Pancreas (tissue), 10 donors: Measurements from ENCODE around the gene FUT6. TPM values are rescaled to one million over a fixed set of nuclear protein-coding genes. Genes with fewer than 3 reads are reported as not detected.
"Not testable (repeated sequence)": the region's sequence is repeated elsewhere in the genome, so short reads cannot be mapped to it uniquely, and the experiment has no call there.

Source experiments
- ATAC-seq, 4 donors: fragments of 200-7000 bp; cut with Tn5 transposase; one replicate each; pipeline versions ENCODE4 v1.8.0 to v1.9.1; 2020; ENCODE audit warnings: mild to moderate bottlenecking in 4 of 4, moderate library complexity in 4 of 4
- DNase-seq, 6 donors: peaks; one replicate each; pipeline ENCODE4 v3.0.0-alpha.2; 2020
- FAIRE-seq: peaks from 2 replicates; lab custom pipeline; 2012; peaks lifted over from hg19 to GRCh38; lab: Jason Lieb, UNC
- H3K27ac ChIP-seq, 4 donors: fragments of 200-600 bp; sonication (generic); 1 replicate in 3 of 4; 2 replicates in 1 of 4; pipeline versions ENCODE4 v1.5.0 to v1.8.0; 2020
- H3K27me3 ChIP-seq, 4 donors: fragments of 200-600 bp; one replicate each; pipeline ENCODE4 v1.8.0; 2021
- H3K36me3 ChIP-seq, 3 donors: fragments of 200-600 bp; sonication (generic) in 1 of 3; one replicate each; pipeline versions ENCODE4 v1.5.0 to v1.8.0; 2020 to 2021
- H3K4me1 ChIP-seq, 3 donors: fragments of 200-600 bp; one replicate each; pipeline ENCODE4 v1.8.0; 2021
- H3K4me3 ChIP-seq, 4 donors: fragments of 200-600 bp; sonication (generic) in 2 of 4; one replicate each; pipeline versions ENCODE4 v1.5.0 to v1.8.0; 2020 to 2021
- H3K9me3 ChIP-seq, 4 donors: fragments of 200-600 bp; one replicate each; pipeline ENCODE4 v1.8.0; 2021
- CTCF ChIP-seq, 4 donors: fragments of 200-600 bp; sonication (generic) in 3 of 4; IDR thresholded peaks; one replicate each; pipeline versions ENCODE4 v1.5.0 to v1.8.0; 2021; ENCODE audit warnings: antibody characterized with exemption in 4 of 4
- WGBS, 2 donors: extraction: QIAGEN DNeasy Blood & Tissue Kit; methylation state at CpG; one replicate each; pipeline ENCODE4 v1.1.7; 2013; 5-methylcytosine and 5-hydroxymethylcytosine counted together
- intact Hi-C, 3 donors: fragments of 100-400 bp; cut with DNase I; formaldehyde crosslinking; loops; one replicate each; pipeline versions ENCODE4 v1.11.1 to v1.14.2; 2022
- polyA plus RNA-seq, 2 donors: library from polyadenylated mRNA; stranded (reverse); fragments of 200-250 nt; gene quantifications; one replicate each; pipeline ENCODE4 v1.2.3, GENCODE V29; 2013
- total RNA-seq, 6 donors: library from RNA; stranded (reverse); fragmentation: NEBNext Ultra II Directional in 4 of 6; extraction: Animal tissue kit (Norgen Biotek cat#: 25700) in 4 of 6; gene quantifications; one replicate each; pipeline versions ENCODE4 v1.2.1 to v1.2.4, GENCODE V29; 2021 to 2023
- donor health status: healthy with polysubstance abuse.
- donor health status: DM: no; HTN: no; CAD: no; lungs with moderate emphysema.
- donor health status: DM: no; HTN: no; CAD: no.
- donor health status: control.
- donor health status: control.
- donor health status: Bipolar disorder and iron deficiency.
- donor health status: DM: yes; HTN: yes; CAD: no.
- donor health status: DM: no; HTN: no; CAD: no.
- donor health status: DM: no; HTN: no; CAD: no.
- donor health status: DM: yes; HTN: yes; CAD: no.

The FUT6 gene
- total and polyA plus RNA-seq, 8 donors: 1.9 to 8.7 (median 3.0) TPM

- no peak for ATAC-seq
- Histone ChIP-seq H3K36me3 (peaks cover 9 to 51% (median 31%) of the 10 kb centered on the region in 3 donors), H3K27ac (no peak overlapping the region)
These were observed 54.1 kb downstream of the FUT6 start for GRCh38 chr19:5785423-5785822.

GRCh38 chr19:5784581-5785147 is 54.8 kb downstream of the FUT6 start, which contains the start of gene PRR22:
Gene PRR22, minus strand, starts transcription at chr19:5784746. Its CDS starts 86 bp downstream, at chr19:5784660.
- H3K9me3 ChIP-seq: no peaks in the 10 kb centered on the region
- H3K27ac ChIP-seq: no peak within 1 kb of the TSS
- no peaks in the 10 kb centered on the region for H3K27me3 ChIP-seq
- H3K4me1 ChIP-seq: no peaks in the 10 kb centered on the region
- WGBS, 2 donors: 88 to 90% methylated on average over 15 of the region's 15 CpGs
- TF ChIP-seq CTCF (IDR thresholded peaks at IDR 0.05): no peak
- no peak within 1 kb of the TSS for H3K4me3 ChIP-seq
- ATAC-seq (no peak), FAIRE-seq (no peak), DNase-seq (peak in 1 of 6 donors; percentile 12)
- peaks cover 9 to 48% (median 26%) of the 10 kb centered on the region in 3 donors for H3K36me3 ChIP-seq
- intact Hi-C loops: no loop called here

More at GRCh38 chr19:5785423-5785822, 54.1 kb downstream of the FUT6 start:
- Histone ChIP-seq H3K27me3 (no peaks in the 10 kb centered on the region), H3K4me3 (no peak overlapping the region), H3K9me3 (no peaks in the 10 kb centered on the region), H3K4me1 (peaks cover 0 to 2% (median 0%) of the 10 kb centered on the region in 3 donors)
- no peak for FAIRE-seq
- TF ChIP-seq CTCF (IDR thresholded peaks at IDR 0.05): no peak
- DNase-seq: no peak
- 95 to 96% methylated on average over 36 to 37 of the region's 37 CpGs for WGBS, 2 donors
- intact Hi-C loops: no loop called here

- ATAC-seq (peak in 1 of 4 donors; percentile 2), DNase-seq (peak in 1 of 6 donors; percentile 78), FAIRE-seq (no peak)
- no peaks in the 10 kb centered on the region for H3K27me3 ChIP-seq
- H3K4me1 ChIP-seq: no peaks in the 10 kb centered on the region
- H3K27ac ChIP-seq: no peak overlapping the region
- H3K4me3 ChIP-seq: no peak overlapping the region
- no peak for TF ChIP-seq CTCF (IDR thresholded peaks at IDR 0.05)
- 79 to 87% methylated on average over 48 of the region's 48 CpGs for WGBS, 2 donors
- intact Hi-C loops: no loop called here
- H3K9me3 ChIP-seq: no peaks in the 10 kb centered on the region
- peaks cover 5 to 34% (median 17%) of the 10 kb centered on the region in 3 donors for H3K36me3 ChIP-seq
These were observed 56.3 kb downstream of the FUT6 start for GRCh38 chr19:5782945-5783919.

- Histone ChIP-seq H3K4me1 (no peaks in the 10 kb centered on the region), H3K9me3 (no peaks in the 10 kb centered on the region), H3K36me3 (peaks cover 0 to 28% (median 11%) of the 10 kb centered on the region in 3 donors), H3K27ac (no peak overlapping the region), H3K27me3 (no peaks in the 10 kb centered on the region), H3K4me3 (no peak overlapping the region)
- ATAC-seq (no peak), DNase-seq (no peak), FAIRE-seq (no peak)
- 78 to 83% methylated on average over 7 to 9 of the region's 9 CpGs for WGBS, 2 donors
- no peak for TF ChIP-seq CTCF (IDR thresholded peaks at IDR 0.05)
- intact Hi-C loops: no loop called here
These were observed 57.2 kb downstream of the FUT6 start for GRCh38 chr19:5782322-5782721.

GRCh38 chr19:5780916-5781315 is 58.6 kb downstream of the FUT6 start:
- H3K4me1 ChIP-seq, H3K4me3 ChIP-seq, DNase-seq, intact Hi-C loops, H3K27me3 ChIP-seq, H3K9me3 ChIP-seq, ATAC-seq, H3K27ac ChIP-seq, FAIRE-seq: not testable (repeated sequence)
- H3K36me3 ChIP-seq: peaks cover 0 to 14% (median 4%) of the 10 kb centered on the region in 3 donors
- WGBS, 2 donors: 78 to 80% methylated on average over 11 of the region's 11 CpGs
